ENCODE data around the gene MRPS15.
"Not testable (repeated sequence)": the region's sequence is repeated elsewhere in the genome, so short reads cannot be mapped to it uniquely, and the experiment has no call there.

MRPS15 gene

DNA sequence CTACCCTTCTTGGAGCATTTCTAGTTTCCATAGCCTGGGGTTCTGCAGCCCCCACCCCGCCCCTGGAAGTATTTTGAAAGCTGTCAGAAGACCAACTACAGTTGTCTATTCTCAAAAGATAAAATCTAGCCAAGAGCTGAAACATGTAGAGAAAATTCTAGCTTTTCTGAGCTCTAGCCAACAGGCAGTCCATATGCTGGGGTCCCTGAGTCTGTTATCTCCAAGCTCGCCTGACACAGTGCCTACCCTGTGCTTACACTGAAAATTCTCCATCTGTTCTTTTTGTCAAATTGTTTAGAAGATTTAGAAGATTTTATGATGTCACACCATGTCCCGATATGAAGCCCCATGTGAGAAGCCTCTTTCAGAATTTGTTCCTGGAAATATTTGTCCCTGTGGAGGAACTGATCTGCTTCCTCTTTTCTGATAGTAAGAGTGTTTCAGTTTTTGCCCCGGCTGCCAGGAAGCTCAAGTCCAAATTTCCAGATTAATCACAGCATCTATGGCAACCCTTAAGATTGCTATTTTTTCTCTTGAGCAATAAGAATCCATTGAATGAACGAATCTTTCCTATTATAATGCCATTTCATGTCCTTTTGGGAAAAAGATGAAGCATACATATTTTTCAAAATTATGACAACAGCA lies 42.2 kb upstream of the MRPS15 start:
- CTCF ChIA-PET: interaction anchor here (1.5 kb wide), 1 partner anchor 10 kb away, joined by 5 read pairs; no protein-coding TSS in a partner anchor
- no peak for DNase-seq (ENCODE audit: low spot score)
- no peak overlapping the region for H3K27ac ChIP-seq
- POLR2A ChIA-PET (ENCODE audit: low non-redundant PET): interaction anchor here (0.5 kb wide), 1 partner anchor 898 kb away, joined by 3 read pairs; no protein-coding TSS in a partner anchor
- TF ChIP-seq, protein P1, sequence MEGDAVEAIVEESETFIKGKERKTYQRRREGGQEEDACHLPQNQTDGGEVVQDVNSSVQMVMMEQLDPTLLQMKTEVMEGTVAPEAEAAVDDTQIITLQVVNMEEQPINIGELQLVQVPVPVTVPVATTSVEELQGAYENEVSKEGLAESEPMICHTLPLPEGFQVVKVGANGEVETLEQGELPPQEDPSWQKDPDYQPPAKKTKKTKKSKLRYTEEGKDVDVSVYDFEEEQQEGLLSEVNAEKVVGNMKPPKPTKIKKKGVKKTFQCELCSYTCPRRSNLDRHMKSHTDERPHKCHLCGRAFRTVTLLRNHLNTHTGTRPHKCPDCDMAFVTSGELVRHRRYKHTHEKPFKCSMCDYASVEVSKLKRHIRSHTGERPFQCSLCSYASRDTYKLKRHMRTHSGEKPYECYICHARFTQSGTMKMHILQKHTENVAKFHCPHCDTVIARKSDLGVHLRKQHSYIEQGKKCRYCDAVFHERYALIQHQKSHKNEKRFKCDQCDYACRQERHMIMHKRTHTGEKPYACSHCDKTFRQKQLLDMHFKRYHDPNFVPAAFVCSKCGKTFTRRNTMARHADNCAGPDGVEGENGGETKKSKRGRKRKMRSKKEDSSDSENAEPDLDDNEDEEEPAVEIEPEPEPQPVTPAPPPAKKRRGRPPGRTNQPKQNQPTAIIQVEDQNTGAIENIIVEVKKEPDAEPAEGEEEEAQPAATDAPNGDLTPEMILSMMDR (conservative IDR thresholded peaks at IDR 0.05; ENCODE audit: low read depth): no peak

DNA sequence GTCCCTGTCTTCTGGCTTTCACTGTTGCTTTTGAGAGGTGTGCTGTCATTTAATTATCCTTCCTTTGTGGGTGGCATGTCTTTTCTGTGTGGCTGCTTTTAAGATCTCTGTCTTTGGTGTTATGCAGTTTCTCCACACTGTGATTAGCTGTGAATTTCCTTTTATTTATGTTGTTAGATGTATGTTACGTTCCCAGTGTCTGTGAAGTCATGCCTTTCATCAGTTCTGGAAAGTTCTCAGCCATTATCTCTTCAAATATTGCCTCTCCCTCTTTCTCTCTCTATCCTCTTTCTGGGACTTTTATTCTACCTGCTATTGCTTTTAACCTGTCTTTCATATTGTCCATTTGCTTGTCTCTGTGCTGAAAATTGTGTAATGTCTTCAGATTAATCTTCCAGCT lies 39.5 kb upstream of the MRPS15 start:
- POLR2A ChIA-PET (ENCODE audit: low non-redundant PET): no interaction called here
- DNase-seq (ENCODE audit: low spot score): no peak
- TF ChIP-seq, protein P1 (conservative IDR thresholded peaks at IDR 0.05; ENCODE audit: low read depth): no peak
- no peak overlapping the region for H3K27ac ChIP-seq
- CTCF ChIA-PET: no interaction called here

DNA sequence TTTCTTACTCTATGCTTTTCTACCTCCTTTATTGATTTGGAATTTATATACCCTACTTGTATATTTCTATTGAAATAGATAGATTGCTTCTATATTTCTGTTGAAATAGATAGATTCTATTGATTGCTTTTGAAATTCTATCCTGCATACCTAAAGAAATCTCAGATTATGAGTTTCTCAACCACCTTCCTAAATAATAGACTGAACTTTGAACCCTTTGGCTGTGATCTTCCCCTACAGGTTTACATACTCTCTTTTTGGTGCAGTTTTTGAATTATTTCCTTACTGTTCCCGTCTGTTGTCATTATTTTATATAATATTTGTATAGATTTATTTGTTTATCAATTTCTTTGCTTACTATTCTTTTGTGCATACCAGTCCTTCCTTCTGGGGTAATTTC lies 39.0 kb upstream of the MRPS15 start:
- CTCF ChIA-PET: no interaction called here

DNA sequence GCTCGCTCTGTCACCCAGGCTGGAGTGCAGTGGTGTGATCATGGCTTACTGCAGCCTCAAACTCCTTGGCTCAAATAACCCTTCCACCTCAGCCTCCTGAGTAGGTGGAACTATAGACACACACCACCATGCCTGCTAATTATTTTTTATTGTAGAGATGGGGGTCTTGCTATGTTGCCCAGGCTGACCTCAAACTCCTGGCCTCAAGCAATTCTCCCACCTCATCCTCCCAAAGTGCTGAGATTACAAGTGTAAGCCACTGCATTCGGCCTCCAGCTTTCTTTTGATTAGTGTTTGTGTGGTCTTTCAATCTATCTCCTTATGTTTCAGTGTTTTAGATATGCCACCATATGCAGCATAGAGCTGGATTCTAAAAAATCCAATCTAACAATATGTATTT lies 38.4 kb upstream of the MRPS15 start:
- ChIA-PET CTCF (interaction anchor here (1.1 kb wide), 1 partner anchor 13 kb away, joined by 4 read pairs; no protein-coding TSS in a partner anchor), POLR2A (ENCODE audit: low non-redundant PET) (no interaction called here)
- TF ChIP-seq, protein P1 (conservative IDR thresholded peaks at IDR 0.05; ENCODE audit: low read depth): no peak
- no peak for DNase-seq (ENCODE audit: low spot score)
- no peak overlapping the region for H3K27ac ChIP-seq

More for the DNA sequence above, 39.0 kb upstream of the MRPS15 start:
- no peak for DNase-seq (ENCODE audit: low spot score)
- TF ChIP-seq, protein P1 (conservative IDR thresholded peaks at IDR 0.05; ENCODE audit: low read depth): no peak
- H3K27ac ChIP-seq: no peak overlapping the region
- POLR2A ChIA-PET (ENCODE audit: low non-redundant PET): no interaction called here

DNA sequence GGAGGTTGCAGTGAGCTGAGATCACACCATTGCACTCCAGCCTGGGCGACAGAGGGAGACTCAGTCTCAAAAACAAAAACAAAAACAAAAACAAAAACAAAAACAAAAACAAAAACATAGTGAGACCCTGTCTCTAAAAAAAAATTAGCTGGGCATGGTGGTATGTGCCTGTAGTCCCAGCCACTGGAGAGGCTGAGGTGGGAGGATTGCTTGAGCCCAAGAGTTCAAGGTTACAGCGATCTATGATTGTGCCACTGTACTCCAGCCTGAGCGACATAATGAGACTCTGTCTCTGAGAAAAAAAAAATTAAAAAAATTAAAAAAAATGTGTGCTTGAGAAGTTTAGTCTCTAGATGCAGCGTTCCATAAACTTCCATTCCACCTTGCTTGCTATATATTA lies 37.7 kb upstream of the MRPS15 start:
- CTCF ChIA-PET: interaction anchor here (1.1 kb wide), 1 partner anchor 14 kb away, joined by 4 read pairs; no protein-coding TSS in a partner anchor
- H3K27ac ChIP-seq; DNase-seq (ENCODE audit: low spot score); POLR2A ChIA-PET (ENCODE audit: low non-redundant PET): not testable (repeated sequence)

DNA sequence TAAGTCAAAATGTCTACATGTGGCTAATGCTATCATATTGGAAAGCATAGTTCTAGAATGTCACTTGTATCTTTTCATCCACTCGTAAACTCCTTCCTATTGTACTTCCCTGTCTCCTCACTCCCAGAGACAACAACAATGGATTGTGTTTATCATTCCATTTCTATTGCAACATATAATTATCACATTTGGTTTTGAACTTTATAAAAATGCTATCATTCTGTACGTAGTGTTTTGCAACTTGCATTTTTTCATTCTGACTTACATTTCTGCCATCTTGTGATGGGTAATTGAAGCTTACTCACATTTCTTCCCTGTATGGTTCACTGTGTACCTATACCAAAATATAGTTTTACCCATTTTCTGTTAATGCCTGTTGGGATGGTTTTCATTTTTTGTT lies 33.0 kb upstream of the MRPS15 start:
- POLR2A ChIA-PET (ENCODE audit: low non-redundant PET): no interaction called here
- no peak for DNase-seq (ENCODE audit: low spot score)
- CTCF ChIA-PET: interaction anchor here (0.7 kb wide), 1 partner anchor 125 kb away, joined by 3 read pairs; no protein-coding TSS in a partner anchor
- no peak overlapping the region for H3K27ac ChIP-seq
- TF ChIP-seq, protein P1 (conservative IDR thresholded peaks at IDR 0.05; ENCODE audit: low read depth): no peak

DNA sequence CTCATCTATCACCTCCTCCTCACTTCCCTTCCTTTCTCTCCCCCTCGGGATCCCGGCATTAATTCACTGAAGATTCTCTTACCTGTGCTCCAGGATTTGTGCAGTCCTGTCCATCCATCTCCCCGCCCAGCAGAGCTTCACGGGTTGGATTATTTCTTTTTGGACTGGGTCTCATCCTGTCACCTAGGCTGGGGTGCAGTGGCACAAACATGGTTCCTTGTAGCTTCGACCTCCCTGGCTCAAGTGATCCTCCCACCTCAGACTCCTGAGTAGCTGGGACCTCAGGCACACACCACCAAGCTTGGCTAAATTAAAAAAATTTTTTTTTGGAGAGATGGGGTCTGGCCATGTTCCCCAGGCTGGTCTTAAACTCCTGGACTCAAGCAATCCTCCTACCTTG lies 30.8 kb upstream of the MRPS15 start:
- POLR2A ChIA-PET (ENCODE audit: low non-redundant PET): no interaction called here
- TF ChIP-seq, protein P1 (conservative IDR thresholded peaks at IDR 0.05; ENCODE audit: low read depth): no peak
- no peak overlapping the region for H3K27ac ChIP-seq
- CTCF ChIA-PET: no interaction called here
- no peak for DNase-seq (ENCODE audit: low spot score)

Measured in RWPE1 (cell line).